ENCODE data around the gene CCDC87.

GRCh38 chr11:66607126-66607834 is 14.4 kb upstream of the CCDC87 start:
- no peak for TF ChIP-seq POLR2A (IDR thresholded peaks at IDR 0.05; ENCODE audit: control extremely low read depth in 1 of 2, low read depth in 2 of 2, low read length in 2 of 2)
- TF ChIP-seq CTCF (IDR thresholded peaks at IDR 0.05; ENCODE audit: control extremely low read depth in 1 of 3, insufficient read depth in 1 of 3, low read depth in 1 of 3, low read length in 3 of 3): no peak
- no peak for TF ChIP-seq ATF2 (IDR thresholded peaks at IDR 0.05; ENCODE audit: low read length)
- TF ChIP-seq SIN3A (conservative IDR thresholded peaks at IDR 0.05 in 1 of 2, IDR thresholded peaks at IDR 0.05 in 1 of 2; ENCODE audit: low read depth in 1 of 2, low read length in 2 of 2): no peak
- no peak for TF ChIP-seq SIRT6 (IDR thresholded peaks at IDR 0.05; ENCODE audit: low read length)
- no peak for TF ChIP-seq POLR2AphosphoS5 (IDR thresholded peaks at IDR 0.05; ENCODE audit: low read depth, low read length)
